ENCODE measurements around the gene CDK5. TPM values are rescaled to one million over a fixed set of nuclear protein-coding genes. Genes with fewer than 3 reads are reported as not detected.
A peak's percentile ranks its signal among the peaks of the same experiment; 100 is the strongest.

CDK5 gene
- total and polyA plus RNA-seq, 9 of the 15 experiments (the other 6 are each of a cell fraction or from before 2014, with no cell fraction given): 3.2 to 38.0 (median 27.5) TPM

DNA sequence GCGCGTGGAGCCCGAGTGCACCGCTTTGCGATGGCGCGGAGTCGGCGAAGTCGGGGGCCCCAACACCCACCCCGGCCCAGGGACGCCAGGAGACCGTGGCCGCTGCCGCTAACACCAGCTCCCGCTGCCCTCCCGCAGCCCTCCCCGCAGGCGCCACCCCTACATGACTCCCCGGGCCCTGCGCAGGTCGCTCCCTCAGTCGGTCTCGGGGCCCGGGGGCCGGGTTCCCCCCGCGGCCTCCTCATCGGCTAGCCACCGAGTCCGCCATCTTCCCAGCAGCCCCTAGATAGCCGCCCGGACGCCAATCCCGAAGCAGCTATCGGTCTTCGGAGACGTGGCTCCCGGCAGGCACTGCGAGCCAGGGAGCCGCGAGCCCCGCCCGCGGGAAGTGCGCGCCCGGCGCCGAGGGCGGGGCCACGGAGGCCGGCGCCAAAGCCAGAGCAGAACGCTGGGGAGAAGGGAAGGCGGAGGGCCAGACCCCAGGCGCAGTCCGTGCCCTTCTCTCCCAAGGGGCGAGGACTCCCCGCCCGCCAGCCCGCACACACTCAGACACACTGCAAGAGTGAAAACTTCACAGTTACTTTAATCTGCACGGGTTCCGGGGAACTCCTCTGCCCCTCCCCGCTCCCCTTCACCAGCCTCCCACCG lies 22.9 kb upstream of the CDK5 start, which contains the start of gene FASTK (continued):
- peak; percentile 15; the same call in 1 of the 2 replicates for TF ChIP-seq ERF (CRISPR knock-in tag; IDR thresholded peaks at IDR 0.05)
- TF ChIP-seq CBX8 (IDR thresholded peaks at IDR 0.05; ENCODE audit: borderline replicate concordance, extremely low read depth, low read depth, low read length, poor library complexity, severe bottlenecking): no peak
- no peak for TF ChIP-seq MIER1 (IDR thresholded peaks at IDR 0.05; ENCODE audit: low read depth)
- peak; percentile 98 for TF ChIP-seq VEZF1 (CRISPR knock-in tag; IDR thresholded peaks at IDR 0.05)
- TF ChIP-seq DIDO1 (tag; IDR thresholded peaks at IDR 0.05; ENCODE audit: low read depth): peak; percentile 69; the same call in 1 of the 2 replicates
- TF ChIP-seq PCBP2 (IDR thresholded peaks at IDR 0.05; ENCODE audit: low read depth, low read length, poor library complexity, severe bottlenecking): no peak
- TF ChIP-seq, protein P1, sequence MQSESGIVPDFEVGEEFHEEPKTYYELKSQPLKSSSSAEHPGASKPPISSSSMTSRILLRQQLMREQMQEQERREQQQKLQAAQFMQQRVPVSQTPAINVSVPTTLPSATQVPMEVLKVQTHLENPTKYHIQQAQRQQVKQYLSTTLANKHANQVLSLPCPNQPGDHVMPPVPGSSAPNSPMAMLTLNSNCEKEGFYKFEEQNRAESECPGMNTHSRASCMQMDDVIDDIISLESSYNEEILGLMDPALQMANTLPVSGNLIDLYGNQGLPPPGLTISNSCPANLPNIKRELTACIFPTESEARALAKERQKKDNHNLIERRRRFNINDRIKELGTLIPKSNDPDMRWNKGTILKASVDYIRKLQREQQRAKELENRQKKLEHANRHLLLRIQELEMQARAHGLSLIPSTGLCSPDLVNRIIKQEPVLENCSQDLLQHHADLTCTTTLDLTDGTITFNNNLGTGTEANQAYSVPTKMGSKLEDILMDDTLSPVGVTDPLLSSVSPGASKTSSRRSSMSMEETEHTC (IDR thresholded peaks at IDR 0.05): no peak
- TF ChIP-seq ZFX (CRISPR knock-in tag; IDR thresholded peaks at IDR 0.05): peak; percentile 97
- peak; percentile 93 for TF ChIP-seq E2F1 (CRISPR knock-in tag; IDR thresholded peaks at IDR 0.05)
- TF ChIP-seq ZBTB7A (IDR thresholded peaks at IDR 0.05; ENCODE audit: borderline replicate concordance, control insufficient read depth, low read depth, low read length): peak; percentile 40; the same call in 1 of the 2 replicates
- TF ChIP-seq YBX1 (IDR thresholded peaks at IDR 0.05): no peak
- no peak for TF ChIP-seq ZNF282 (CRISPR knock-in tag; IDR thresholded peaks at IDR 0.05)
- 0 out of 2 replicates have a peak, but pooled peaks have one; percentile 37 for TF ChIP-seq FOXK1 (CRISPR knock-in tag; IDR thresholded peaks at IDR 0.05; ENCODE audit: borderline replicate concordance)
- no peak for TF ChIP-seq ZBTB8A (IDR thresholded peaks at IDR 0.05; ENCODE audit: partially characterized antibody)

Measured in K562 (cell line).